SK-N-SH treated with all-trans-retinoic acid at 6 μM for 48 hours (cell line): ENCODE data around the gene RNASEH2B.

Experiments used
- ATAC-seq: fragments of 200-7000 bp; cut with Tn5 transposase; 3 replicates; pipeline ENCODE4 v1.9.1; 2020; ENCODE audit warnings: mild to moderate bottlenecking, moderate library complexity
- BACH2 ChIP-seq: fragments of 250-450 bp; sonication (Bioruptor Pico); IDR thresholded peaks from 2 replicates; pipeline ENCODE4 v1.9.0; 2021; ENCODE audit warnings: mild to moderate bottlenecking, borderline replicate concordance
- CREB5 ChIP-seq: fragments of 250-450 bp; sonication (Bioruptor Pico); IDR thresholded peaks from 2 replicates; pipeline ENCODE4 v1.5.1; 2020; ENCODE audit warnings: low read depth, mild to moderate bottlenecking, moderate library complexity
- CSDC2 ChIP-seq: fragments of 250-450 bp; sonication (Bioruptor Pico); IDR thresholded peaks from 2 replicates; pipeline ENCODE4 v1.5.0; 2020; ENCODE audit warnings: mild to moderate bottlenecking, moderate library complexity
- CSRNP3 ChIP-seq: fragments of 250-450 bp; sonication (Bioruptor Pico); IDR thresholded peaks from 2 replicates; pipeline ENCODE4 v1.5.1; 2021; ENCODE audit warnings: mild to moderate bottlenecking, moderate library complexity
- ESRRG ChIP-seq: fragments of 250-450 bp; sonication (Bioruptor Pico); IDR thresholded peaks from 2 replicates; pipeline ENCODE4 v1.6.1; 2021; ENCODE audit warnings: mild to moderate bottlenecking
- GLIS3 ChIP-seq: fragments of 250-450 bp; sonication (Bioruptor Pico); IDR thresholded peaks from 2 replicates; pipeline ENCODE4 v1.5.0; 2020; ENCODE audit warnings: mild to moderate bottlenecking, moderate library complexity
- ISL1 ChIP-seq: fragments of 250-450 bp; sonication (Bioruptor Pico); IDR thresholded peaks from 2 replicates; pipeline ENCODE4 v2.1.2; 2022; ENCODE audit warnings: mild to moderate bottlenecking, moderate library complexity
- PATZ1 ChIP-seq: fragments of 250-450 bp; sonication (Bioruptor Pico); IDR thresholded peaks from 2 replicates; pipeline ENCODE4 v1.8.0; 2020; ENCODE audit warnings: mild to moderate bottlenecking, moderate library complexity, borderline replicate concordance
- POU6F1 ChIP-seq: fragments of 250-450 bp; sonication (Bioruptor Pico); IDR thresholded peaks from 2 replicates; pipeline ENCODE4 v1.8.0; 2021; ENCODE audit warnings: low read depth, mild to moderate bottlenecking, moderate library complexity, borderline replicate concordance
- PPARA ChIP-seq: fragments of 250-450 bp; sonication (Bioruptor Pico); IDR thresholded peaks from 2 replicates; pipeline ENCODE4 v1.5.0; 2020; ENCODE audit warnings: mild to moderate bottlenecking, borderline replicate concordance
- SNAI2 ChIP-seq: fragments of 250-450 bp; sonication (Bioruptor Pico); IDR thresholded peaks from 2 replicates; pipeline ENCODE4 v1.5.0; 2020; ENCODE audit warnings: mild to moderate bottlenecking, moderate library complexity
- TCF4 ChIP-seq: fragments of 250-450 bp; sonication (Bioruptor Pico); IDR thresholded peaks from 2 replicates; pipeline ENCODE4 v1.8.0; 2021; ENCODE audit warnings: mild to moderate bottlenecking, moderate library complexity, borderline replicate concordance
- TOX ChIP-seq: fragments of 250-450 bp; sonication (Bioruptor Pico); IDR thresholded peaks from 2 replicates; pipeline ENCODE4 v1.8.0; 2021; ENCODE audit warnings: mild to moderate bottlenecking, moderate library complexity, borderline replicate concordance
- ZC3H10 ChIP-seq: fragments of 250-450 bp; sonication (Bioruptor Pico); IDR thresholded peaks from 2 replicates; pipeline ENCODE4 v1.5.1; 2021; ENCODE audit warnings: mild to moderate bottlenecking, moderate library complexity
- ZFP3 ChIP-seq: fragments of 250-450 bp; sonication (Bioruptor Pico); IDR thresholded peaks from 2 replicates; pipeline ENCODE4 v1.5.0; 2020; ENCODE audit warnings: mild to moderate bottlenecking, moderate library complexity
- ZNF565 ChIP-seq: fragments of 450-650 bp; formaldehyde crosslinking; conservative IDR thresholded peaks from 2 replicates; pipeline ENCODE4 v1.5.0; 2020; ENCODE audit warnings: low read depth, mild to moderate bottlenecking, moderate library complexity
- ZNF8 ChIP-seq: fragments of 450-650 bp; formaldehyde crosslinking; IDR thresholded peaks from 2 replicates; pipeline ENCODE4 v1.5.0; 2020; ENCODE audit warnings: mild to moderate bottlenecking, moderate library complexity

Gene RNASEH2B

GRCh38 chr13:50916701-50917184 is 7.2 kb downstream of the RNASEH2B start (continued):
- TF ChIP-seq CREB5 = no peak
- no peak for TF ChIP-seq TCF4
- no peak for TF ChIP-seq ZNF8 (CRISPR knock-in tag)
- no peak for TF ChIP-seq SNAI2

- ATAC-seq = no peak
- TF ChIP-seq BACH2 (no peak), ZNF565 (CRISPR knock-in tag) (no peak), ZFP3 (no peak), PATZ1 (CRISPR knock-in tag) (no peak), CREB5 (no peak), PPARA (CRISPR knock-in tag) (no peak), SNAI2 (no peak), TCF4 (no peak)
Measured at GRCh38 chr13:50917572-50917971, 8.0 kb downstream of the RNASEH2B start.

GRCh38 chr13:50918567-50918966 is 9.0 kb downstream of the RNASEH2B start:
- ATAC-seq = no peak
- no peak for TF ChIP-seq ESRRG (CRISPR knock-in tag)
- TF ChIP-seq POU6F1 = no peak
- no peak for TF ChIP-seq ZC3H10
- TF ChIP-seq CREB5 = no peak
- TF ChIP-seq BACH2 = no peak
- TF ChIP-seq ISL1 = no peak
- TF ChIP-seq, all 23 proteins: peak for 0

- TF ChIP-seq SNAI2 (no peak), ISL1 (no peak), PATZ1 (CRISPR knock-in tag) (no peak), GLIS3 (CRISPR knock-in tag) (no peak), CSRNP3 (CRISPR knock-in tag) (no peak), TOX (no peak), CSDC2 (CRISPR knock-in tag) (no peak), ZC3H10 (no peak)
- ATAC-seq = no peak
Measured at GRCh38 chr13:50919277-50919676, 9.7 kb downstream of the RNASEH2B start.
